ENCODE data around the gene PLEKHM3. TPM values are rescaled to one million over a fixed set of nuclear protein-coding genes. Genes with fewer than 3 reads are reported as not detected.

The PLEKHM3 gene
- total RNA-seq, 1 donor from 2014 or later, result 19.5 TPM

DNA sequence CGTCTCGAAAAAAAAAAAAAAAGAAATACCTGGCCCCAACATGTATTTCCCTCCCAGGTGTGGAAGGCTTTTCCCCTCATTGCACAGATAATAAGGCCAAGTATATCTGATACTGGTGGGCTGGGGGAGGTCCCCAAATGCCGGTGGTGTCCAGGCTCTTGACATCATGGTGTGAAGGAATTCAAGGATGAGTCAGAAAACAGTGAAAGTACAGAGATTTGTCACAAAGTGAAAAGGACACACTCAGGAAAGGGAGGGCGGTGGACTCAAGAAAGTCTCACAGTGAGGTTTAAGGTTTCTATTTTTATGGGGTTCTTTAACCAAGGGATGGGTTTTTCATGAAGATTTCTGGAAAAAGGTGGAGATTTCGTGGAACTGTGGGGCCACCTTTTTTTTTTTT lies 217.8 kb downstream of the PLEKHM3 start:
- no peaks in the 10 kb centered on the region for H3K36me3 ChIP-seq
- TF ChIP-seq, protein P1, sequence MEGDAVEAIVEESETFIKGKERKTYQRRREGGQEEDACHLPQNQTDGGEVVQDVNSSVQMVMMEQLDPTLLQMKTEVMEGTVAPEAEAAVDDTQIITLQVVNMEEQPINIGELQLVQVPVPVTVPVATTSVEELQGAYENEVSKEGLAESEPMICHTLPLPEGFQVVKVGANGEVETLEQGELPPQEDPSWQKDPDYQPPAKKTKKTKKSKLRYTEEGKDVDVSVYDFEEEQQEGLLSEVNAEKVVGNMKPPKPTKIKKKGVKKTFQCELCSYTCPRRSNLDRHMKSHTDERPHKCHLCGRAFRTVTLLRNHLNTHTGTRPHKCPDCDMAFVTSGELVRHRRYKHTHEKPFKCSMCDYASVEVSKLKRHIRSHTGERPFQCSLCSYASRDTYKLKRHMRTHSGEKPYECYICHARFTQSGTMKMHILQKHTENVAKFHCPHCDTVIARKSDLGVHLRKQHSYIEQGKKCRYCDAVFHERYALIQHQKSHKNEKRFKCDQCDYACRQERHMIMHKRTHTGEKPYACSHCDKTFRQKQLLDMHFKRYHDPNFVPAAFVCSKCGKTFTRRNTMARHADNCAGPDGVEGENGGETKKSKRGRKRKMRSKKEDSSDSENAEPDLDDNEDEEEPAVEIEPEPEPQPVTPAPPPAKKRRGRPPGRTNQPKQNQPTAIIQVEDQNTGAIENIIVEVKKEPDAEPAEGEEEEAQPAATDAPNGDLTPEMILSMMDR (IDR thresholded peaks at IDR 0.05), result no peak
- Mint-ChIP-seq H3K9me3 (no peaks in the 10 kb centered on the region), H3K27me3 (ENCODE audit: insufficient read depth, low read depth) (peaks cover 11% of the 10 kb centered on the region), H3K27ac (no peak overlapping the region), H3K4me1 (peaks cover 23% of the 10 kb centered on the region), H3K36me3 (no peaks in the 10 kb centered on the region), H3K4me3 (no peak overlapping the region)
- H3K4me3 ChIP-seq, result no peak overlapping the region
- no peak overlapping the region for H3K9ac ChIP-seq
- H2AFZ ChIP-seq (replicated peaks), result no peak overlapping the region
- peaks cover 46% of the 10 kb centered on the region for H3K4me1 ChIP-seq
- DNase-seq (ENCODE audit: low spot score), result no peak
- H3K79me2 ChIP-seq (ENCODE audit: low read depth), result peaks cover 14% of the 10 kb centered on the region
- peaks cover 30% of the 10 kb centered on the region for H3F3A ChIP-seq (ENCODE audit: low read depth)
- H3K27me3 ChIP-seq, result no peaks in the 10 kb centered on the region
- no peak overlapping the region for H3K4me2 ChIP-seq
- H3K9me3 ChIP-seq (ENCODE audit: low read depth), result no peaks in the 10 kb centered on the region
- H3K27ac ChIP-seq, result no peak overlapping the region
- peaks cover 4% of the 10 kb centered on the region for H4K20me1 ChIP-seq (ENCODE audit: low read depth)

DNA sequence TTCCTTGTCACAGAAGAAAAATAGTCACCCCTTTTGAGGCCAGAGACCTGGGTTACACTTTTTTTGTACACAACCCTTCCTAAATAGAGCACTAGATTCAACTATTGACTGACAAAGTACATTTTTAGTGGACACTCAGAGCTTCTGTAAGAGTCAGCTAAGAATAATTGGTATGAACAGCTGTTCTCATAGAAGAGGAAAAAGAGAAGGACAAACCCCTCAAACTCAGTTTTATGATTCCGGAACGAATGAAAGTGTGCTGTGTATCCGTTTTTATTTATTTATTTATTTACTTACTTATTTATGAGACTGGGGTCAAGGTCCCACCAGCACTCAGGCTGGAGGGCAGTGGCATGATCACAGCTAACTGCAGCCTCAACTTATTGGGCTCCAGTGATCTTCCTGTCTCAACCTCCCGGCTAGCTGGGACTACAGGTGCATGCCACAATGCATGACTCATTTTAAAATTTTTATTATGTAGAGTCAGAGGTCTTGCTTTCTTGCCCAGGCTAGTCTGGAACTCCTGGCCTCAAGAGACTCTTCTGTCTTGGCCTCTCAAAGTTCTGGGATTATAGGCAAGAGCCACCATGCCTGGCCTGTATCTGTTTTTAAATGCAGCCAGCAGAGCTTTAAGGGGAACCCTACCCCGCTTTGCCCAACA lies 219.6 kb downstream of the PLEKHM3 start:
- Histone ChIP-seq H3K4me1 (peaks cover 40% of the 10 kb centered on the region), H4K20me1 (ENCODE audit: low read depth) (no peaks in the 10 kb centered on the region), H3K9ac (no peak overlapping the region), H3K9me3 (ENCODE audit: low read depth) (no peaks in the 10 kb centered on the region), H3K4me3 (no peak overlapping the region), H3F3A (ENCODE audit: low read depth) (peaks cover 21% of the 10 kb centered on the region), H3K36me3 (no peaks in the 10 kb centered on the region), H2AFZ (replicated peaks) (no peak overlapping the region), H3K79me2 (ENCODE audit: low read depth) (peaks cover 12% of the 10 kb centered on the region), H3K27me3 (no peaks in the 10 kb centered on the region), H3K27ac (no peak overlapping the region), H3K4me2 (no peak overlapping the region)
- no peaks in the 10 kb centered on the region for H3K9me3 Mint-ChIP-seq
- no peak overlapping the region for H3K4me3 Mint-ChIP-seq
- H3K27ac Mint-ChIP-seq, result no peak overlapping the region
- no peak for DNase-seq (ENCODE audit: low spot score)
- no peaks in the 10 kb centered on the region for H3K36me3 Mint-ChIP-seq
- peaks cover 6% of the 10 kb centered on the region for H3K27me3 Mint-ChIP-seq (ENCODE audit: insufficient read depth, low read depth)
- H3K4me1 Mint-ChIP-seq, result peaks cover 6% of the 10 kb centered on the region
- TF ChIP-seq EZH2 (IDR thresholded peaks at IDR 0.05) (no peak), EZH2phosphoT487 (IDR thresholded peaks at IDR 0.05) (no peak)
- TF ChIP-seq, protein P1 (IDR thresholded peaks at IDR 0.05), result no peak

DNA sequence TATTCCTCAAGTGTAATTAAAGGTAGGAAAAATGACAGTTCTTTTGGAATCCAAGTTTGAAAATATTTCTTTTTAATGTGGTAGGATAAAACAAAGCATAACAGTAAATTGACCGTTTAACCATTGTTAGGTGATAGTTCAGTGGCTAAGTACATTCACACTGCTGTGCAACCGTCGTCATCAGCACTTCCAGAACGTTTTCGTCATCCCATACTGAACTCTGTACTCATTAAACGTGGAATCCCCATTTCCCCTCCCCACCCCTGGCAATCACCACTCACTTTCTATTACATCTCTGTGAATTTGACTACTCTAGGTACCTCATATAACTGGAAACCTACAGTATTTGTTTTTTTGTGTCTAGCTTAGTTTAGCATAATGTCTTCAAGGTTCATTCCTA lies 222.7 kb downstream of the PLEKHM3 start:
- Histone ChIP-seq H3K4me3 (no peak overlapping the region), H3K27me3 (no peaks in the 10 kb centered on the region), H3K9ac (no peak overlapping the region), H2AFZ (replicated peaks) (no peak overlapping the region), H3F3A (ENCODE audit: low read depth) (peaks cover 21% of the 10 kb centered on the region), H3K4me2 (no peak overlapping the region), H4K20me1 (ENCODE audit: low read depth) (no peaks in the 10 kb centered on the region), H3K79me2 (ENCODE audit: low read depth) (no peaks in the 10 kb centered on the region), H3K9me3 (ENCODE audit: low read depth) (no peaks in the 10 kb centered on the region), H3K36me3 (no peaks in the 10 kb centered on the region), H3K4me1 (peaks cover 27% of the 10 kb centered on the region), H3K27ac (no peak overlapping the region)
- Mint-ChIP-seq H3K36me3 (no peaks in the 10 kb centered on the region), H3K4me3 (no peak overlapping the region), H3K9me3 (no peaks in the 10 kb centered on the region), H3K4me1 (peaks cover 3% of the 10 kb centered on the region), H3K27me3 (ENCODE audit: insufficient read depth, low read depth) (peaks cover 11% of the 10 kb centered on the region), H3K27ac (no peak overlapping the region)
- TF ChIP-seq, protein P1 (IDR thresholded peaks at IDR 0.05), result no peak
- TF ChIP-seq EZH2phosphoT487 (IDR thresholded peaks at IDR 0.05), result no peak
- TF ChIP-seq EZH2 (IDR thresholded peaks at IDR 0.05), result no peak
- no peak for DNase-seq (ENCODE audit: low spot score)
